Mononuclear cell (primary cell): ENCODE measurements around the gene ANKRD13C. TPM values are rescaled to one million over a fixed set of nuclear protein-coding genes. Genes with fewer than 3 reads are reported as not detected.
A peak's percentile ranks its signal among the peaks of the same experiment; 100 is the strongest.
"Not testable (repeated sequence)": the region's sequence is repeated elsewhere in the genome, so short reads cannot be mapped to it uniquely, and the experiment has no call there.

Experiments
- H3K27me3 ChIP-seq: 2 replicates; pipeline ENCODE4 v1.6.0; 2011; ENCODE audit warnings: low read length, control low read depth; ENCODE audit not compliant: insufficient read depth
- H3K4me1 ChIP-seq: 2 replicates; pipeline ENCODE4 v1.5.1; 2011; ENCODE audit warnings: mild to moderate bottlenecking, low read length, control low read depth; ENCODE audit not compliant: insufficient read depth
- H3K4me3 ChIP-seq: 2 replicates; pipeline ENCODE4 v1.5.1; 2011; ENCODE audit warnings: mild to moderate bottlenecking, low read length, moderate library complexity
- H3K9me3 ChIP-seq: 2 replicates; pipeline ENCODE4 v1.5.1; 2011; ENCODE audit warnings: low read depth, mild to moderate bottlenecking, control low read depth, low read length
- total RNA-seq: library from RNA; depleted of rRNA; stranded (reverse); fragments of >200 nt; gene quantifications from one replicate; pipeline ENCODE4 v1.2.3, GENCODE V29; 2012

Gene ANKRD13C
- 43.7 TPM for total RNA-seq

GRCh38 chr1:70354332-70355110 is at the start of gene ANKRD13C:
Gene ANKRD13C, minus strand, starts transcription at chr1:70354722. Its CDS starts 314 bp downstream, at chr1:70354408.
- Histone ChIP-seq H3K4me1 (peaks cover 23% of the 10 kb centered on the region), H3K27me3 (no peaks in the 10 kb centered on the region), H3K4me3 (peak within 1 kb of the TSS; percentile 97), H3K9me3 (no peaks in the 10 kb centered on the region)

- Histone ChIP-seq H3K4me1 (no peaks in the 10 kb centered on the region), H3K4me3 (no peak overlapping the region), H3K27me3 (no peaks in the 10 kb centered on the region), H3K9me3 (no peaks in the 10 kb centered on the region)
These were observed 49.2 kb upstream of the ANKRD13C start for GRCh38 chr1:70403759-70404158.

- no peaks in the 10 kb centered on the region for H3K4me1 ChIP-seq
- no peak overlapping the region for H3K4me3 ChIP-seq
- H3K9me3 ChIP-seq = no peaks in the 10 kb centered on the region
- no peaks in the 10 kb centered on the region for H3K27me3 ChIP-seq
These were observed 47.5 kb upstream of the ANKRD13C start for GRCh38 chr1:70401974-70402373.

- no peaks in the 10 kb centered on the region for H3K4me1 ChIP-seq
- no peaks in the 10 kb centered on the region for H3K9me3 ChIP-seq
- H3K4me3 ChIP-seq = no peak overlapping the region
- H3K27me3 ChIP-seq = no peaks in the 10 kb centered on the region
These were observed 45.8 kb upstream of the ANKRD13C start for GRCh38 chr1:70400335-70400734.

- Histone ChIP-seq H3K4me1 (no peaks in the 10 kb centered on the region), H3K4me3 (no peak overlapping the region), H3K9me3 (no peaks in the 10 kb centered on the region), H3K27me3 (no peaks in the 10 kb centered on the region)
These were observed 42.5 kb upstream of the ANKRD13C start for GRCh38 chr1:70397013-70397412.

- Histone ChIP-seq H3K27me3 (no peaks in the 10 kb centered on the region), H3K9me3 (no peaks in the 10 kb centered on the region), H3K4me3 (no peak overlapping the region), H3K4me1 (no peaks in the 10 kb centered on the region)
These were observed 42.1 kb upstream of the ANKRD13C start for GRCh38 chr1:70396607-70397006.

GRCh38 chr1:70392626-70393025 is 38.1 kb upstream of the ANKRD13C start:
- H3K4me3 ChIP-seq = no peak overlapping the region
- H3K27me3 ChIP-seq = no peaks in the 10 kb centered on the region
- H3K4me1 ChIP-seq = no peaks in the 10 kb centered on the region
- H3K9me3 ChIP-seq = no peaks in the 10 kb centered on the region

GRCh38 chr1:70387507-70387906 is 33.0 kb upstream of the ANKRD13C start:
- H3K27me3 ChIP-seq = no peaks in the 10 kb centered on the region
- no peaks in the 10 kb centered on the region for H3K9me3 ChIP-seq
- no peaks in the 10 kb centered on the region for H3K4me1 ChIP-seq
- no peak overlapping the region for H3K4me3 ChIP-seq

GRCh38 chr1:70386121-70386520 is 31.6 kb upstream of the ANKRD13C start:
- Histone ChIP-seq H3K4me3 (no peak overlapping the region), H3K27me3 (no peaks in the 10 kb centered on the region), H3K4me1 (no peaks in the 10 kb centered on the region), H3K9me3 (no peaks in the 10 kb centered on the region)

- H3K4me1 ChIP-seq = no peaks in the 10 kb centered on the region
- H3K9me3 ChIP-seq = no peaks in the 10 kb centered on the region
These were observed 31.0 kb upstream of the ANKRD13C start for GRCh38 chr1:70385477-70385876.

GRCh38 chr1:70384542-70384941 is 30.0 kb upstream of the ANKRD13C start:
- H3K27me3 ChIP-seq = no peaks in the 10 kb centered on the region
- H3K9me3 ChIP-seq = no peaks in the 10 kb centered on the region
- no peaks in the 10 kb centered on the region for H3K4me1 ChIP-seq
- no peak overlapping the region for H3K4me3 ChIP-seq

More at GRCh38 chr1:70385477-70385876, 31.0 kb upstream of the ANKRD13C start:
- no peaks in the 10 kb centered on the region for H3K27me3 ChIP-seq
- no peak overlapping the region for H3K4me3 ChIP-seq

- Histone ChIP-seq H3K4me1 (no peaks in the 10 kb centered on the region), H3K27me3 (no peaks in the 10 kb centered on the region), H3K9me3 (no peaks in the 10 kb centered on the region), H3K4me3 (no peak overlapping the region)
These were observed 29.0 kb upstream of the ANKRD13C start for GRCh38 chr1:70383483-70383882.

GRCh38 chr1:70382682-70383081 is 28.2 kb upstream of the ANKRD13C start:
- Histone ChIP-seq H3K27me3 (no peaks in the 10 kb centered on the region), H3K4me1 (no peaks in the 10 kb centered on the region), H3K9me3 (no peaks in the 10 kb centered on the region), H3K4me3 (no peak overlapping the region)

GRCh38 chr1:70376196-70376595 is 21.7 kb upstream of the ANKRD13C start:
- no peaks in the 10 kb centered on the region for H3K27me3 ChIP-seq
- H3K4me1 ChIP-seq = no peaks in the 10 kb centered on the region
- H3K4me3 ChIP-seq = no peak overlapping the region
- no peaks in the 10 kb centered on the region for H3K9me3 ChIP-seq

GRCh38 chr1:70373580-70373979 is 19.1 kb upstream of the ANKRD13C start:
- not testable (repeated sequence) for H3K9me3 ChIP-seq, H3K27me3 ChIP-seq, H3K4me3 ChIP-seq, H3K4me1 ChIP-seq

GRCh38 chr1:70372426-70372825 is 17.9 kb upstream of the ANKRD13C start:
- Histone ChIP-seq H3K4me3 (no peak overlapping the region), H3K27me3 (no peaks in the 10 kb centered on the region), H3K4me1 (no peaks in the 10 kb centered on the region), H3K9me3 (no peaks in the 10 kb centered on the region)
